GM18499 (cell line): ENCODE measurements around the gene NEDD4L.
"Not testable (repeated sequence)": the region's sequence is repeated elsewhere in the genome, so short reads cannot be mapped to it uniquely, and the experiment has no call there.

Experiments
- ATAC-seq: cut with Tn5 transposase; IDR thresholded peaks from one replicate; pipeline ENCODE4 v1.9.1; 2021; ENCODE audit warnings: moderate number of reproducible peaks; ENCODE audit not compliant: insufficient read depth, unreplicated experiment

Gene NEDD4L

GRCh38 chr18:58416704-58417683 is 373.0 kb downstream of the NEDD4L start:
- ATAC-seq: no peak

- no peak for ATAC-seq
Observed at GRCh38 chr18:58417752-58418151, 373.7 kb downstream of the NEDD4L start.

- ATAC-seq: no peak
Observed at GRCh38 chr18:58418361-58418760, 374.3 kb downstream of the NEDD4L start.

GRCh38 chr18:58419587-58420199 is 375.7 kb downstream of the NEDD4L start:
- no peak for ATAC-seq

GRCh38 chr18:58426611-58427010 is 382.6 kb downstream of the NEDD4L start:
- no peak for ATAC-seq

- no peak for ATAC-seq
Observed at GRCh38 chr18:58427321-58427720, 383.3 kb downstream of the NEDD4L start.

GRCh38 chr18:58429442-58429841 is 385.4 kb downstream of the NEDD4L start:
- ATAC-seq: no peak

GRCh38 chr18:58431215-58431614 is 387.2 kb downstream of the NEDD4L start:
- ATAC-seq: no peak

- no peak for ATAC-seq
Observed at GRCh38 chr18:58432050-58432727, 388.2 kb downstream of the NEDD4L start.

GRCh38 chr18:58435221-58436005 is 391.4 kb downstream of the NEDD4L start:
- ATAC-seq: not testable (repeated sequence)

GRCh38 chr18:58438161-58438957 is 394.3 kb downstream of the NEDD4L start:
- ATAC-seq: no peak

GRCh38 chr18:58438958-58439300 is 394.9 kb downstream of the NEDD4L start:
- no peak for ATAC-seq

GRCh38 chr18:58443671-58444070 is 399.6 kb downstream of the NEDD4L start:
- no peak for ATAC-seq

GRCh38 chr18:58446391-58447060 is 402.5 kb downstream of the NEDD4L start:
- ATAC-seq: no peak

- ATAC-seq: no peak
Observed at GRCh38 chr18:58447402-58448095, 403.5 kb downstream of the NEDD4L start.

GRCh38 chr18:58449464-58449863 is 405.4 kb downstream of the NEDD4L start:
- ATAC-seq: no peak
